ENCODE data around the gene FAM222A.

The FAM222A gene

GRCh38 chr12:109803678-109804077 lies 90.1 kb downstream of the FAM222A start:
- no peak for DNase-seq

GRCh38 chr12:109804820-109805761 lies 91.5 kb downstream of the FAM222A start:
- DNase-seq: peak; percentile 51

DNA sequence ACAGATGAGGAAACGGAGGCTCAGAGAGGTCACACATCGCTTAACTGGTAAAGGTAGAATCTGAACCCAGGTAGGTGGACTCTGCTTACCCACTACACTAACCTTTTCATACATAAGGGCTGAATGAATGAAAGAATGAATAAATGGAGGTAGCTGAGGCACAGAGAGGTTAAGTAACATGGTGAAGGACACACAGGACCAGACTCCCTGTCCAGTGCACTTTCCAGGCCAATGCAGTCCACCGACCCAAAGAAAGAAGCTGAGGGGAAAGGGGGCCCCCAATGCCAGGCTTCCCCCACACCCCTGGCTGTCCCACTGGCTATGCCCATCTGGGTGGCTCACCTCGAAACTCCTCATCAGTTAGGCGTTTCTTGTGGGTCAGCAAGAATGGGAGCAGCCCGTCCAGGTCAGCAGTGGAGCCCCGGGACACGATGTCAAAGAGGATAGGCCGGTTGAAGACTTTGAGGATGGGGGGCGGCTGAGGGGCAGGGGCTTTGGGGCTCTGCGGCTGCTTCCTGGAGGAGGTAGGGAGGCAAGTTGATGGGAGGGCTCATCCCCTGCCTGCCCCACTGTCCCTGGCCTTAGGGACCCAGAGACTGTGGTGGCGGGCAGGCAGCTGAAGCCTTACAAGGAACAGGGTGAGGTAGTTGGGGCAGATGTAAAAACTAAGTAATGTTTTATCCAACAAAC lies 94.5 kb downstream of the FAM222A start:
- no peak for DNase-seq

- no peak for DNase-seq
Measured at GRCh38 chr12:109808876-109809646, 95.4 kb downstream of the FAM222A start.

GRCh38 chr12:109810954-109811623 lies 97.5 kb downstream of the FAM222A start:
- DNase-seq: no peak

DNA sequence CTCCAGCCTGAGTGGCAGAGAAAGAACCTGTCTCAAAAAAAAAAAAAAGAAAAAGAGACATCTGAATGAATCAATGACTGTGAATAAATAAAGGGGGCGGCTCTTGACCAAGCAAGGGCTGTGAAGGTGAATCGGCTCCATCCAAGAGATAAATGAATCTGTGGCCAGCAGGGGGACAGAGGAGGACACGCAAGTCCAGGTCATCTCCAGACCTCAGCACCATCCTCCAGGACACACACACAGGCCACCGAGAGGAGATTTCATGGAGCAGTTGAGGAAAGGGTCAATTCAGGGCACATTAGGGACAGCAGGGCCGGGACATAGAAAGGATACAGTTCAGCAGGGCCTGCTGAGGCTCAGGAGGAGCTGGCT lies 98.0 kb downstream of the FAM222A start:
- DNase-seq: no peak

GRCh38 chr12:109813810-109814416 lies 100.3 kb downstream of the FAM222A start:
- DNase-seq: no peak

DNA sequence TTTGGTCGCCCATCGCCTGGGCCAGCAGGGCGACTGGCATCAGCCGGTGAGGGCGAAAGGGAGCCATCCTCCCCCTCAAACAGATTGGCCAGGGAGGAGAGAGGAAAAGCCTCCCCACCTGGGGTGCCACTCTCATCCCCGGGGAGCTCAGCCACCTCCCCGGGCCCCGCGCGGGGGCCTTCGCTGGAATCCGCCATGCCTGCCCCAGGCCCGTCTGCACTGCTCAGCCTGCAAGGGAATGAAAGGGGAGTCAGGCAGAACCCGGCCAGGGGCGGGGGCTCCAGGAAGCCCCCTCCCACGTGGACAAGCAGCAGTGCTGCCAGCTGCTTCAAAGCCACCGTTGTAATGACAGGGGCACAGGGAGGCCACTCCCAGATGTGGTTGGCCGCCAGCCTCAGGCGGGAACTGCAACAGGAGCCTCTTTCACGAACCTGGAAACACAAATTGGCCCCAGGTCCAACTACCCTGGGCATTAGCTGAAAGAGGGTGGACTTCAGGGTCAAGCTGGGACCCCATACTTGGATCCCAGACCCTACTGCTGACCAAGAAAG lies 101.0 kb downstream of the FAM222A start:
- DNase-seq: no peak

DNA sequence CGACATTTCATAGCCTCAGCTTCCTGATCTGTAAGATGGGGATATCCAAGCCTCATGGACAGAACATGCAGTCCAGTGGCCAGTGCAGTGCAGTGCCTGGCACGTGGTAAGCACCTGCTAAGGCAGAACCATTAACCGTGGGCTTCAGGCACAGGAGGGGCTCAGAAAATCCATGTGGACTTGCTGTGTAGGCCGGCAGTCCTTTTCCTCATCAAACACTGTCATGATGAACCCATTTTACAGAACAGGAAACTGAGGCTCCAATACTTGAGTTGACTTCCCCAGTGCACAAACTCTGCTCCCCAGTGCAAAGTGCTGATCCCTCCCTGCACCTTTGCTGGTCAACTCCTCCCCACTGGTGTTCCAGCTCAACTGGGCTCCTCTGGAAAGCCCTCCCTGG lies 101.6 kb downstream of the FAM222A start:
- no peak for DNase-seq

- no peak for DNase-seq
Measured at GRCh38 chr12:109815757-109816617, 102.4 kb downstream of the FAM222A start.

GRCh38 chr12:109816870-109817269 lies 103.2 kb downstream of the FAM222A start:
- DNase-seq: no peak

DNA sequence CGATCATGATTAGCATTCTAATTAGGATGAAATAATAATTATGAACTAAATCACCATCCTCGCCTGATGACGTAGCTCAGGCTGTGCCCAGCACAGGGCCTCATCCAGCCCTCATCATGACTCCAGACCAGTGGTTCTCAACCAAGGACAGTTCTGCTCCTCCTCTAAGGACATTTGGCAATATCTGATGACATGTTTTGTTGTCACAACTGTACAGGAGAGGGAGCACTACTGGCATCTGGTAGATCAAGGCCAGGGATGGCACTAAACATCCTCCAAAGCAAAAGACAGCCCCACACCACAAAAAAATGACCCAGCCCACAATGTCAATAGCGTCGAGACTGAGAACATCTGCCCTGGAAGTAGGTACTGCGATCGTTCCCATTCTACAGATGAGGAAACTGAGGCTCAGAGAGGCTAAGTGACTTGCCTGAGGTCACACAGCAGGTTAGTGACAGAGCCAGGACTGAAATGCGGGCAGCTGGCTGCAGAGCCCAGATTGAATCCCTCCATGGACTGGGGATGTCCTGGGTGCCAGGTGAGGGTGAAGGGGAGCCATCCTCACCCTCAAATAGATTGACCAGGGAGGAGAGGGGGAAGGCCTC lies 104.1 kb downstream of the FAM222A start:
- DNase-seq: no peak

DNA sequence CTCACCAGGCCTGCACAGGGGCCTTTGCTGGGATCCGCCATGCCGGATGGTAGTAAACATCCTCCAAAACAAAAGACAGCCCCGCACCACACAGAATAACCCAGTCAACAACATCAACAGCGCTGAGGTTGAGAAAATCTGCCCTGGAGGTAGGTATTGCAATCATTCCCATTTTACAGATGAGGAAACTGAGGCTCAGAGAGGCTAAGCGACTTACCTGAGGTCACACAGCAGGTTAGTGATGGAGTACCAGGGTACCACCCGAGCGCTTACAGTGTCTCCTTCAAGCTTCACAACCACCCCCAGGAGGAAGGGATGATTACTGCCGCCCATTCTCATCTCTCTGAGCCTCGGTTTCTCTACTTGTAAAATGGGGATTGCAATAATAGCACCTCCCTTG lies 104.6 kb downstream of the FAM222A start:
- no peak for DNase-seq

DNA sequence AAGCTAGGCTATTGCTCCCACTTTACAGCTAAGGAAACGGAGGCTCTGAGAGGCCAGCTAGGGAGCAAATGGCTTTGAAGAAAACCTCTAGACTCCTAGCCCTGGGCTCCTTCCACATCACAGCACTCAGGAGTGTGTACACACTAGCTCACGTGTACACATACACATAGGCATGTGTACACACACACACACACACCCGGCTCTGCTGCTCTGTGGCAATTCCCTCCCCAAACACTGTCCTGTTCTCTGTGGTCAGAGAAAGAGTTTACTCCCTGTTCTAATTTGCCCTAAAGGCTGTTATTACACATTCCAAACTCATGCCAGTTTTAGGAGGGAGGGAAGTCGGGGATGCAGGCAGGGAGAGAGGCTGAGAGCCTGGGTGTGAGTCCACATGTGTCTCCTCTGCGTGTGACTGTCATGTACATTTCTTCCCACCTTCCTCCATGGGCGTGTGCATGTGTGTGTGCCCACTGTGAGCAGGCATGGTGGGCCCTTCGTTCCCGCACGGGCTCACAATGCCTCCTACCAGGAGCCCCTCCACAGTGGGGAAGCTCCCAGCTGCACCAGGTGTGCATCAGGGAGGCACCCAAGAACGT lies 105.4 kb downstream of the FAM222A start:
- DNase-seq: peak; percentile 51
